GM18508 (cell line): Measurements from ENCODE around the gene GPS1.
A peak's percentile ranks its signal among the peaks of the same experiment; 100 is the strongest.

Experiments used
- ATAC-seq: cut with Tn5 transposase; IDR thresholded peaks from one replicate; pipeline ENCODE4 v1.9.1; 2021; ENCODE audit warnings: moderate number of reproducible peaks; ENCODE audit not compliant: insufficient read depth, unreplicated experiment

The GPS1 gene

DNA sequence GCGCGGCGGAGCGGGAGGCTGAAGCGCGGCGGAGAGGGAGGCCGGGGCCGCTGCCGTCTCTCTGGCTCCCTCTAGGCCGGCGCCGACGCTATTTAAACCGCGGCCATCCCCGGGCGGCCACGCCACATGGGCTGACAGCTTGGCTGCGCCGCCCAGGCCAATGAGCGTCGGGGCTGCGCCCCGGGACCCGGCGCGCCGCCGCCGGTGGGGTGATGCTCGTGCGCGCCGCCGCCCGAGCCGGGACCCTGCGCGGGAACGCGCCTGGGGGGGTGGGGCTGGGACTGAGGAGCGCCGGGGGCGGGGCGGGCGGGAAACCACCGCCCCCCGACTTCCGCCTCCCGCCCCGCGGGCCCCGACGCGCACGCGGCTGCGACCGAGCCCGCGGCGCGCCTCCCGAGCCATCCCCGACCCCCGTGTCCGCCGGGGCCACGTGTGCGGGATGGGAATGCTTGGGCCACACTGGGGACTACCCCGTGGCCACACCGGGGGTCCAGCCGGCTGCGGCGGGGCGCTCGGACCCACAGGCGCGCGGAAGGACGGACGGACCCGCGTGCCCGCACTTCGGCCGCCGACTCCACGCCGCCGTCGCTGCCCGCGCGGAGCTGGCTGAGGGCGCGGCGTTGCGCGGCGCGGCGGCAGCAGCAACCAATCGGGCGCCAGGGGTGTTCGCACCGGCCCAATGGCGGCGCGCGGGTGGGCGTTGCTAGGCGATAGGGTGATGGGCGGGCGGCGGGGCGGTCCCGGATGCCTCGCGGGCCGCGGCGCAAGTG, 46.7 kb downstream of the GPS1 start, which contains the start of gene FASN:
TSS of gene FASN (minus strand) at position 68 of the 770 bp plus-strand sequence. CDS start 1,791 bp downstream, outside the sequence.
- ATAC-seq, result peak; percentile 45

DNA sequence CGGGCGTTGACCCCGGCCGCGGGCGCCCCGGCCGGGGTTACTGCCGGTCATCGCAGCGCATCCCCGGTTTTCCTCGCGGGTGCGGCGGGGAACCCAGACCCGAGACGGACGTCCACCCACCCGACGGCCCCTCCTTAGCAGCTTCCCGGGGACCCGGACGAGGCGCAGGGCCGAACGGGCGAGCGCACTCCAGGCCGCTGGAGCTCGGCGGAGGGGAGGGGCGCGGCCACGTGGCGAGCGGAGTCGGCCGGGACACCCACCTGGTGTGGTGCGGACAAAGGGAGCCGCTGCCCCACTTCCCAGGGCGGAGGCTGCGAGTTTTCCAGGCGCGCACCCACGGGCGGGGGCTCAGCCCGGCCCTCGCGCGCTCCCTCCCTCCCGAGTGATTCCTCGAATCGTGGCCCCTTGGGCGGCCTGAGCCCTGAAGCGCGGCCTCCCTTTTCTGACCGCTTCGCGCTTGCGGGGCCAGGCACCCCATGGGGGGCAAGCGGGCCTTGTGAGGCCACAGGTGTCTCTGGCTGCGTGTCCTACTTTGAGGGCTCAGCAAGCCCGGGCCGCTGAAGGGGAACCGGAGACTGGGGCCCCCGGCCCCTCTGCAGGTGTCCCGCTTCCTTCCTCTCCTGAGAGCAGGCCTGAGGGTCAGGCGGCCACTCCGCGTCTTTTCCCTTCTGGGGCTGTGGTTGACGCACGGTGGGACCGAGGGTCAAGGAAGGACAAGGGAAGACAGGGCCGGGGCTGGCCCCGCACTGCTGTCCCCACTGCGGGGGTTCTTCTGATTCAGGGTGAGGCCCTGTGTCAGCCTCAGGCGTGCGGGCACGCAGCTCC, 47.5 kb downstream of the GPS1 start:
- ATAC-seq, result peak; percentile 2

DNA sequence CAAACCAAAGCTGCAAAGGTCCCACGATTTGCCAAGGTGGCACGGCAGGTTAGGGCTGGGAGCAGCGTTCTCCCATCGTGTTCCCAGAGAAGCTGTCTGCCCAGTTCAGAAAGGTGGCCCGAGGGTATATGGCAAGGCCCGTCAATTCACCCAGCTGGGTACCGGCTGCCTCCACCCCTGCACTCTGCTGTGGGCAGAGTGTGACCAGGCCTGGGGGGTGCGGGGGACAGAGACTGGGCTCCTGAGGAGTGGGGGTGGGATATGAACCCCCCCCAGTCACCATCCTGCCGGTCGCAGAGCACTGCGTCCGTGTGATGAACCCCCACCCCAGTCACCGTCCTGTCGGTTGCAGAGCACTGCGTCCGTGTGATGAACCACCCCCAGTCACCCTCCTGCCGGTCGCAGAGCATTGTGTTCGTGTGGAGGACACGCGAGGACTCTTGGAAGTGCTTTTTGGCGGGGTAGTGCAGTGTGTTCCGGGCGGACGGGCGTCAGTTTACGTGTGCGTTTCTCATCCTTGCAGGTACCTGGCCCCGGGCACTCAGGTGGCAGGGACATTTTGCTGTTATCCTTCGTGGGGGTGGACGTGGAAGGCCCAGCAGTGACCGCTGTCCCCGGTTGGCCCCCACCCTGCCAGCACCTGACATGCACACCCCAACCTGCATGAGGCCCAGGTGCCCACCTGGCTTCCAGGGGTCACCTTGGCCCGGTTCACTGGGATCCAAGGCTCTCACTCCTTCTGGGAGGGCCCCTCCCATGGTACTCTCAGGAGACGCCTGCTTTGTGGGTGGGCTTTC, 49.0 kb downstream of the GPS1 start:
- ATAC-seq, result no peak

- ATAC-seq, result no peak
Observed at GRCh38 chr17:82101301-82101715, 49.6 kb downstream of the GPS1 start.

DNA sequence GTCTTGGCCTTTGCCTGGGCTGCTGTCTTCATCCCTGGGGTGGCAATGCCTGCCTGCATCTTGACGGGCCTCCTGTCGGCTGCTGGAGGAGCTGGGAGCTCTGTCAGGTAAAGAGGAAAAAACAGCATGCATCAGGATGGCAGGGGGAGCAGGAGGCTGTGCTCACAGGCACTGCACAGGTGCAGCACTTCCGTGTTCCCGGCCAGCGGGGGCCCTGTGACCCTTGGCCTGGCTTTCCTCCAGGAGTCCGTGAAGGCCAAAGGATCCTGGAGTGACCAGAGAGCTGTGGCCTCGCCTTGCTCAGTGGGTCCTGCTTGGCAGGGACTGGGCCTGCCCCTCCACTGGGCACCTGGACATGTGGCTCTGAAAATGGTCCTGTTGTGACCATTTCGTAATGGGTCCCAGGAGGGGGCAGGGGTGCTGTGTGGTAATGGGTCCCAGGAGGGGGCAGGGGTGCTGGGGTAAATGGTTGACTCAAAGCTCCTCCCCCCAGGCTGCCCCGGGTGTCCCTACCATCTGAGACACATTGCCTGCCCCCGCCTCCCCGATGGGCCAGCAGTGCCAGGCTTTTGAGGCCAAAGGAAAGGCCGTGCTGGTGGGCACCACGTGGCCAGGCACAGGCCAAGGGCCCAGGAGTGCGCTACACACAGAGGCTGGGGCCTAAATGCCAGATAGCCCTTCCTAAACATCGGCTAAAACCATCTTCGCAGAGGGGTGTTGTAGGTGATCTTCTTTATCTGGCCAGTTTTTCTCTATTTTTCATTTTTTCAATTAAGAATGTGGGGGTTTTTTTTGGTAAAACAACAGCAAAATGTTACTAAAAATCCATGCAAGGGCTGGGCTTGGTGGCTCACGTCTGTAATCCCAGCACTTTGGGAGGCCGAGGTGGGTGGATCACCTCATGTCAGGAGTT, 50.3 kb downstream of the GPS1 start:
- no peak for ATAC-seq

DNA sequence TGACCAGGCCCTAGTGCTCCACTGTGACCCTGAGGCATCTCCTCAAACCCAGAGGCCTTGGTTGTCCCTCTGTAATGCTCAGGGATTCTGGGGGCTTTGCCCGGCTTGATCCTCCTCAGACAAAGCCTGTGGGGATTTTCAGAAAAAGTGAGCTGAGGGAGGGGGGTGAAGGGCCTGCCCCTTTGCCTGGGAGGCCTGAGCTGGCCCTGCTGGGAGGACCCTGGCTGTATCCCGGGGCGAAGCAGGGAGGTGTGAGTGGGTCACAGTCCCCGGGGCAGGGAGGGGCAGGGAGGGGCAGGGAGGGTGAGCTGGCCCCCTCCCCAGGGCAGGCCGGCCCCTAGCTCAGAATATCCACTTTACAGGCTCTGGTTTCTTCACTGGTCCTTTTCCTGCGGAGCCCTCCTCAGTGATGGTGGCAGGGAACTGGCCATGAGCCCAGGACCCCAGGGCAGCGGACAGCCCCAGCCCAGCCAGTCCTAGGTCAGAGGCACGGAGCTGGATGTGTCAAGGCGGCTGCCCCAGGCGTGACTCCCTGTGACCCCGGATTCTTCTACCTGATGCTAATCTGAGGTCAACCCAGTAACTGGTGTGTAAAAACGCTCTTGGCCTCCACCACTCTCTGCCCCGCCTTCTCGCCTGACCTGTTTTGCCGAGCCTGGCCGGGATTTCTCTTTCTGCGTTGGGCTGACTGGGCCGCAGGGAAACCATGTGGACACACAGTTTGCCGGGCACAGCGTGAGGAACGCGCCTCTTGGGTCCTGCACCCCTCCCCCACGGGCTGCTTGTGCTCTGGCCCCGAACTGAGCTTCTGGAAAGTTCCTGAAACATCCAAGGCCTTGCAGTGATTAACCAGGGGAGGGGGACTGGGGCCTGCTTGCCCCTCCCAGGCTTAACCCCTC, 52.1 kb downstream of the GPS1 start:
- ATAC-seq, result no peak

DNA sequence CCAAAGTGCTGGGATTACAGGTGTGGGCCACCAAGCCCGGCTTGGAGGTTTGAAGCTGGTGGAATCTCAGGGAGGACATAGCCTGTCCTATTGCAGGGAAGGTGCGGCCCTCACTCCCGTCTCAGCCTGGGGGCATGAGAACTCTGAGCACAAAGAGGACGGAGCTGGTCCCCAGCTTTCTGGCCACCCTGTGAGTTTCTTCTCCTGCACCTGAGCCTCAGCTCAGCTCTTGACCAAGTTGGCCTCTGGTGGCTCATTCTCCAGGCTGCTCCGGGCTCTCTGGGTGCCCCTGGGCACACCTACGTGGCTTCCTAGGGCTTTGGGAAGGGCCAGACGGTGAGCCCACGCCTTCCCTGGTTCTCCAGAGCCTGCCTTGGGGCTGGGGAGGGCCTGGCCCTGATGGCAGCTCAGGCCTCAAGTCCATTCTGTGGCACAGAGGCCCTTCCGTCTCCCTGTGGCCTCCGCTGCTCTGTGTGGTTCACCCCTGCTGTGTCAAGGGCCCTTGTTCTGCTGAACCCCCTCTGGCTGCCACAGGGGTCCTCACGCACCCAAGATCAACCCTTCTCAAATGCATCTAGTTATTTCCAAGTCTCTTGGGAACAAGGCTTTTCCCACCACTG, 53.2 kb downstream of the GPS1 start:
- no peak for ATAC-seq

GRCh38 chr17:82105417-82105881, 53.8 kb downstream of the GPS1 start:
- ATAC-seq, result no peak

- peak; percentile 60 for ATAC-seq
Observed at GRCh38 chr17:82105882-82106687, 54.4 kb downstream of the GPS1 start.

DNA sequence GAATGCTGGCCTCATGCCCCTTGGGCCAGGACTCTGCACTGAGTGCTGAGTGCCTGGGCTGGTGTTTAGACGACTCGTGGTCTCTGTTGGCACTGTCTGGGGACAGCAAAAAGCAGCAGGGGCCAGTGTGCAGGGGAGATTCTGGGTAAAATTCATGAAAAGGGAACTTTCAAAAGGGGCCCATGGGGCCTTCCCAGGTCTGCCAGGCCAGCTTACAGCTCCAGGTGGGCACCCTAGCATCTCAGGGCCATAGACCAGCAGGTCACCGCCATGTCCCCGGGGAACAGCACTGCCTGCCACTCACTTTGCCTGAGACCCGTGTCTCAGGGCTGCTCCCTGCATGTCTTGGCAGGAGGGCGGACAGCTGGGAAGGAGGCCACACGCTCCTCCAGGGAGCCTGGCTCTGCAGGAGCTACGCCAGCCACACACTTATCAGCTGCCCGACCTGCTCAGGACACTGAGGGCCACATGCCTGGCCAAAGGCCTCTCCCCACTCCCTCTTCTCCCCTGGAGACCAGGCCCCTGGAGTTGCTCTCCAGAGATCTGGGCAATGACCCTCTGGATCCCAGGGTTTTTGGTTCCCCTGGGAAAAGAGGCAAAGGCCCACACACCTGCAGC, 55.1 kb downstream of the GPS1 start:
- ATAC-seq, result no peak
